DND-41 (cell line): Measurements from ENCODE around the gene TSPAN14.

Experiments used
- ATAC-seq: fragments of 200-7000 bp; cut with Tn5 transposase; 3 replicates; pipeline ENCODE4 v1.9.1; 2021; ENCODE audit warnings: low read depth; ENCODE audit not compliant: insufficient read depth
- DNase-seq: peaks from one replicate; pipeline ENCODE4 v3.0.0-alpha.2; 2020
- H2AFZ ChIP-seq: 2 replicates; pipeline ENCODE4 v1.6.0; 2012; ENCODE audit warnings: low read depth, low read length
- H3K27ac ChIP-seq: 2 replicates; pipeline ENCODE4 v1.5.1; 2012; ENCODE audit warnings: low read length, inconsistent platforms
- H3K27me3 ChIP-seq: fragments of 200-600 bp; sonication (generic); 2 replicates; pipeline ENCODE4 v1.6.0; 2012; ENCODE audit warnings: low read length, mild to moderate bottlenecking, inconsistent platforms; ENCODE audit not compliant: insufficient read depth, poor library complexity
- H3K36me3 ChIP-seq: 2 replicates; pipeline ENCODE4 v1.5.1; 2012; ENCODE audit warnings: low read length, inconsistent platforms; ENCODE audit not compliant: insufficient read depth
- H3K4me1 ChIP-seq: 2 replicates; pipeline ENCODE4 v1.5.1; 2012; ENCODE audit warnings: mild to moderate bottlenecking, low read length; ENCODE audit not compliant: insufficient read depth
- H3K4me2 ChIP-seq: 2 replicates; pipeline ENCODE4 v1.6.0; 2012; ENCODE audit warnings: mild to moderate bottlenecking, moderate library complexity, low read length, inconsistent platforms; ENCODE audit not compliant: insufficient read depth
- H3K4me3 ChIP-seq, 2 experiments: fragments of 200-600 bp in 1 of 2; shearing (Covaris generic) in 1 of 2; 2 replicates each; pipeline ENCODE4 v1.5.1; 2012 to 2016; ENCODE audit warnings: inconsistent platforms in 2 of 2, low read length in 2 of 2, mild to moderate bottlenecking in 2 of 2, low read depth in 1 of 2, moderate library complexity in 1 of 2
- H3K79me2 ChIP-seq: 2 replicates; pipeline ENCODE4 v1.6.0; 2012; ENCODE audit warnings: low read length, inconsistent platforms; ENCODE audit not compliant: insufficient read depth
- H3K9ac ChIP-seq: 2 replicates; pipeline ENCODE4 v1.6.0; 2012; ENCODE audit warnings: low read depth, mild to moderate bottlenecking, inconsistent platforms, low read length, moderate library complexity
- H3K9me3 ChIP-seq: 2 replicates; pipeline ENCODE4 v1.5.1; 2012; ENCODE audit warnings: low read length, moderate library complexity, mild to moderate bottlenecking, inconsistent platforms; ENCODE audit not compliant: insufficient read depth, severe bottlenecking
- H4K20me1 ChIP-seq: 2 replicates; pipeline ENCODE4 v1.6.0; 2012; ENCODE audit warnings: low read length; ENCODE audit not compliant: insufficient read depth
- CTCF ChIP-seq: IDR thresholded peaks from 2 replicates; pipeline ENCODE4 v1.5.1; 2012; ENCODE audit warnings: borderline replicate concordance, low read length, moderate library complexity, mild to moderate bottlenecking; ENCODE audit not compliant: poor library complexity, severe bottlenecking; ENCODE audit errors: extremely low read depth
- EZH2 ChIP-seq: IDR thresholded peaks from 3 replicates; pipeline ENCODE4 v1.6.1; 2012; ENCODE audit warnings: borderline replicate concordance, low read depth, mild to moderate bottlenecking, moderate library complexity, low read length, inconsistent platforms; ENCODE audit not compliant: severe bottlenecking

Gene TSPAN14

GRCh38 chr10:80470266-80470665 is 16.2 kb downstream of the TSPAN14 start:
- Histone ChIP-seq H3K36me3 (peaks cover 4% of the 10 kb centered on the region; the same call in 1 of the 2 replicates), H3K9ac (no peak overlapping the region), H2AFZ (no peak overlapping the region), H3K4me2 (no peak overlapping the region), H3K79me2 (peaks cover 41% of the 10 kb centered on the region), H4K20me1 (peaks cover 16% of the 10 kb centered on the region), H3K27me3 (no peaks in the 10 kb centered on the region), H3K9me3 (no peaks in the 10 kb centered on the region), H3K4me3 (no peak overlapping the region), H3K4me1 (peaks cover 13% of the 10 kb centered on the region), H3K27ac (no peak overlapping the region)
- DNase-seq: no peak
- TF ChIP-seq CTCF: no peak
- TF ChIP-seq EZH2: no peak
- ATAC-seq: no peak

GRCh38 chr10:80471001-80471400 is 16.9 kb downstream of the TSPAN14 start:
- H3K36me3 ChIP-seq: peaks cover 4% of the 10 kb centered on the region; the same call in 1 of the 2 replicates
- peaks cover 6% of the 10 kb centered on the region for H3K4me1 ChIP-seq
- peaks cover 38% of the 10 kb centered on the region for H3K79me2 ChIP-seq
- peaks cover 12% of the 10 kb centered on the region for H4K20me1 ChIP-seq
- no peak overlapping the region for H3K4me3 ChIP-seq
- H3K9ac ChIP-seq: no peak overlapping the region
- H3K27ac ChIP-seq: no peak overlapping the region
- H2AFZ ChIP-seq: no peak overlapping the region
- ATAC-seq (no peak), DNase-seq (no peak)
- TF ChIP-seq CTCF (no peak), EZH2 (no peak)
- H3K27me3 ChIP-seq: no peaks in the 10 kb centered on the region
- H3K9me3 ChIP-seq: no peaks in the 10 kb centered on the region
- no peak overlapping the region for H3K4me2 ChIP-seq

GRCh38 chr10:80471715-80472233 is 17.7 kb downstream of the TSPAN14 start:
- no peak overlapping the region for H3K9ac ChIP-seq
- H3K4me2 ChIP-seq: no peak overlapping the region
- ATAC-seq (no peak), DNase-seq (no peak)
- H3K9me3 ChIP-seq: peaks cover 2% of the 10 kb centered on the region
- peaks cover 12% of the 10 kb centered on the region for H4K20me1 ChIP-seq
- peaks cover 4% of the 10 kb centered on the region; the same call in 1 of the 2 replicates for H3K4me1 ChIP-seq
- peaks cover 30% of the 10 kb centered on the region for H3K79me2 ChIP-seq
- H2AFZ ChIP-seq: no peak overlapping the region
- no peak overlapping the region for H3K27ac ChIP-seq
- no peaks in the 10 kb centered on the region for H3K27me3 ChIP-seq
- TF ChIP-seq CTCF (no peak), EZH2 (no peak)
- H3K4me3 ChIP-seq: no peak overlapping the region
- H3K36me3 ChIP-seq: peaks cover 6% of the 10 kb centered on the region; the same call in 1 of the 2 replicates
